HG02678 (cell line): ENCODE measurements around the gene ANO4.
A peak's percentile ranks its signal among the peaks of the same experiment; 100 is the strongest.
"Not testable (repeated sequence)": the region's sequence is repeated elsewhere in the genome, so short reads cannot be mapped to it uniquely, and the experiment has no call there.

ENCODE experiments used
- ATAC-seq: cut with Tn5 transposase; IDR thresholded peaks from one replicate; pipeline ENCODE4 v1.9.1; 2021; ENCODE audit warnings: mild to moderate bottlenecking, moderate library complexity; ENCODE audit not compliant: unreplicated experiment

The ANO4 gene

DNA sequence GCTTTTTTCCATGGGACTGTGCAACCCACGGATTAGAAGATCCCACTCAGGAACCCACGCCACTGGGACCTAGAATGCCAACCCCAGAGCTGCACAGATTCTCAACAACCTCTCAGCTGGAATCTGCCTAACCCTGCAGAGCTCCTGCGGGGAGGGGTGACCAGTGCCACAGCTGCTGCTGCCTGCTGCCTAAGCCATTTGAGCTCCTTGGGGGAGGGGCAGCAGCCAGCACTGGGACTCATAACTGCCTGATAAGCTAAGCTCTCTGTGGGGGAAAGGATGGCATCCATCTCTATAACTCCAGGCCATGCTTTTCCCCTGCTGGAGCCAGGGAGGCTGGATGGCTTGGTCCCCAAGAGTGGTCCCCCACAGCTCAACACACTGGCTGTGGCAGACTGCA lies 232.6 kb downstream of the ANO4 start:
- no peak for ATAC-seq

GRCh38 chr12:101027816-101028215 lies 233.2 kb downstream of the ANO4 start:
- ATAC-seq, result no peak

- peak; percentile 42 for ATAC-seq
Observed at GRCh38 chr12:101038289-101038871, 243.8 kb downstream of the ANO4 start.

- ATAC-seq, result no peak
Observed at GRCh38 chr12:101039848-101040531, 245.4 kb downstream of the ANO4 start.

GRCh38 chr12:101040936-101041335 lies 246.4 kb downstream of the ANO4 start:
- no peak for ATAC-seq

GRCh38 chr12:101042211-101042610 lies 247.6 kb downstream of the ANO4 start:
- ATAC-seq, result no peak

- ATAC-seq, result no peak
Observed at GRCh38 chr12:101044512-101045059, 250.0 kb downstream of the ANO4 start.

DNA sequence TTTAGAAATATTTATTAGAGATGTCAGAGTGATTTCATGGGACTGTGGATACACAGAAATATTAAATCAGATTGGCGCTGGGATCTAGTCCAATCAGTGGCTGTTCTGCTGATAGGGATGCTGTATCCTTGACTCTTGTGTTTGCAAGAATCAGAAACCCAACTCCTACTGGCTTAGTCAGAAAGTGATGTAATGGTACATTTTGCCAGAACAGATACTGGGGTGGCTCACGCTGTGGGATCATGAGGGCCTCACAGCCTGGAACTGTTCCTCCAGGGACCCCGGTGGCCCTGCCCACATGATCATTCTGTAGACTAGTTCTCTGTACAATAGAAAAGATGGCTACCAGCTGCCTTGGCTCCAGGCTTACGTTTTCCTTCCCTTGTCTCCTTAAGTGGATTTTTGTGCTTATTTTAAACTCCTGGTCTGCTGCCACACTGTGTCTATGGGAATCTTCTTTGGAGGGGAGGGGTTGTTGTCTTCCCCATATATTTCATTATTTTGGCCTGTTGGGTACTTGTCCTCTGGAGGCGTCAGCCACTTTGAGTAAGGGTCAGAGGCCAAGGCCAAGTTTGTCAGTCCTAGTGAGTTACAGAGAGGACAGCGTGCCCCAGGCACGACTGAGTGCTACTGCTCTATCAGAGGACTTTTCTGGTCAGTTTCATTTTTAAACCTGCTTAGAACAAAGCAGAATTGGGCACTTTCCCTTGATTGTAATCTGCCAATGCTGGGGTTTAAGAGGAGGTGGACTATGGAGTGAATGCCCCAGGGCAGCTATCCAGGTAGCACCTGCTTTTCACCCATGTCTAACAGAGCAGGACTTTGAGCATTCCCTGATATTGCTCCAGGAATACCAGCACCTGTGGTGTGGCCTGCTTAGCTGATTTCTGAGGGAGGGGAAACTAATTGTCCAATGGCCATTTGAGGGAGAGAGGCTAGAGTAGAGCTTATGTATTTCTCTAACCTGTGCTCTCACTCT lies 251.2 kb downstream of the ANO4 start:
- ATAC-seq, result no peak

DNA sequence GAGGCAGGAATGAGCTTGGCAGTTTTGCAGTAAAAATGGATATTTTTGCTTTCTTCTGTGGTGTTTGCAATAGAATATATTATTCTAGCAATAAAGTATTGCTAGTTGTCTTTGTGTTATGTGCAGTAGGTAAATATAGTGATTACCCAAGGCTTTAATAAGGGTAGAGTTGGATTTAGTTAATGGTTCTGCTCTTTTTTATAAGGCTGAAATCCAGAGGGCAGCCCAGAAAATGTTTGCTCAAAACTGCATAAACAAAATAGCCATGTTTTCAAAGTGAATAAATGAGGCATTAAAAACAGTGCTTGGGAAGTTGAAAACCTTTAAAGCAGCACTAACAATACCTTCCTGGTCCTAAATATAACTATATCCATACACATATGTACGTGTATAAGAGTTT lies 253.1 kb downstream of the ANO4 start:
- no peak for ATAC-seq

GRCh38 chr12:101050631-101051030 lies 256.1 kb downstream of the ANO4 start:
- no peak for ATAC-seq

- ATAC-seq, result no peak
Observed at GRCh38 chr12:101051151-101051550, 256.6 kb downstream of the ANO4 start.

GRCh38 chr12:101051901-101052550 lies 257.4 kb downstream of the ANO4 start:
- no peak for ATAC-seq

DNA sequence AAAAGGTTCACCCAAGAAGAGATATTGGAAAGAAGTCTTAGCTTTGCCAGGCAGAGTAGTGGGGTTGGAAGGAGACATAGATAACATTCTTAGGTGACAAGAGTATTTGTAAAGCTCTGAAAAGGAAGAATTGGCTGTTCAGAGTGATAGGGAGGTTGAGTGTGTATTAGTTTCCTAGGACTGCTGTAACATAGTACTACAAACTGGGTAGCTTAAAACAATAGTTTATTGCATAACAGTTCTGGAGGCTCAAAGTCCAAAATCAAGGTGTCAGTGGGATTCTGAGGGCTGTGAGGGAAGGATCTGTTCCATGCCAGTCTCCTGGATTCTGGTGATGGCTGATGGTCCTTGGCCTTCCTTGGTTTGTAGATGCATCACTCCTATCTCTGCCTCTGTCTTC lies 258.6 kb downstream of the ANO4 start:
- ATAC-seq, result no peak

- no peak for ATAC-seq
Observed at GRCh38 chr12:101055940-101056339, 261.4 kb downstream of the ANO4 start.

GRCh38 chr12:101062508-101062907 lies 267.9 kb downstream of the ANO4 start:
- ATAC-seq, result not testable (repeated sequence)

DNA sequence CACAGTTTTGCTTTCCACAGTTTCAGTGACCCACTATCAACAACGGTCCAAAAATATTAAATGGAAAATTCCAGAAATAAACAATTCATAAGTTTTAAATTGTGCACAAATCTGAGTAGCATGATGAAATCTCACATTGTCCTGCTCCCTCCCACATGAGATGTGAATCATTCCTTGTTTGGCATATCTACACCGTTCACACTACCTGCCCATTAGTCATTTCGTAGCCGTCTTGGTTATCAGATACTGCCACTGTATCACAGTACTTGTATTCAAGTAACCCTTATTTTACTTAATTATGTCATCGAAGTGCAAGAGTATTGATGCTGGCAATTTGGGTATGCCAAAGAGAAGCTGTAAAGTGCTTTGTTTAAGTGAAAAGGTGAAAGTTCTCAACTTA lies 270.1 kb downstream of the ANO4 start:
- no peak for ATAC-seq

- no peak for ATAC-seq
Observed at GRCh38 chr12:101066489-101066888, 271.9 kb downstream of the ANO4 start.

GRCh38 chr12:101068402-101068801 lies 273.8 kb downstream of the ANO4 start:
- ATAC-seq, result no peak

DNA sequence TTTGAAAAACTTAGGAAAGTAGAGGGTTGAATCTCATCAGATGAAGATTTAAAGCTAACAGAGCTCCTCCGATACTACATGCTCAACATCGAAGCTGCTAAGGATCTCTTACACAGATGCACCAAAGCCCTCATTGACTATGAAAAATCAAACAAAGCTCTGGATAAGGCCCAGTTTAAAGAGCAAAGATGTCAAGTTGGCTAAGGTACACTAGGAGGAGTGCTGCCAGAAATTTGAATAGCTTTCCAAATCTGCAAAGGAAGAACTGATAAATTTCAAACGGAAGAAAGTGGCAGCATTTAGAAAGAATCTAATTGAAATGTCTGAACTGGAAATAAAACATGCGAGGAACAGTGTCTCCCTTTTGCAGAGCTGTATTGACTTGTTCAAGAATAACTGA lies 274.3 kb downstream of the ANO4 start:
- no peak for ATAC-seq

DNA sequence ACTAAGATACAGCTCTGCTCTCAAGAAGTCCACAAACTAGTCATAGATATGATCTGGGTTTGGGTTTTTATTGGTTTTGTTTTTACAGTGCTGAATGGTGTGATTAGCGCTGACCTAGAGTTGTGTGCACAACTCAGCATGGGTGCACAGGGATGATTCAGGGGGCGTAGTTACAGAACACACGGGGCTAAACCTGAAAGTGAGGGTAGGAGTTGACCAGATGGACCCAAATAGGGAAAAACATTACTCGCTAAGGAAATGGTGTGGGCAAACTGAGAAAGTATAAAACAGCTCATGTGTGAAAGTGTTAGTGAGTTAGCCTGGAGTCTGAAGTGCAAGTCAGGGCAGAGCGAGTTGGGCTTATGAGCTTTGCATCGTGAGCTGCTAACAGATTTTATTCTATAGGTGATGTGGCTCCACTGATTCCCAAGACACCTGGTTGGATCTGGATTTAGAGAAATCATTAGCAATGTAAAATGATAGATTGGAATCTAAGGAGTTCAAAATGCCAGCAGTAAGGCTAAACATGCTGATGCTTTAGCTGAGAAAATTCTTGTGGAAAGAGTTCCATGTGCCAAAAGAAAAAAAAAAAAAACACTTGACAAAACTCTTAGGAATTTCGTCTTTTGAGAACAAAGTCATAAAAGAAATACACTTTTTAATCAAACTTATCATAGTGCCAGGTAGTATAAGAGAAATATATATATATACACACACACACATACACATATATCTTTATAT lies 280.5 kb downstream of the ANO4 start:
- no peak for ATAC-seq
